PFSK-1 (cell line): ENCODE results near the gene PARD6G.

Source experiments
- FOXP2 ChIP-seq: optimal IDR thresholded peaks from 2 replicates; pipeline ENCODE3; 2011; ENCODE audit warnings: borderline replicate concordance, control low read depth, inconsistent platforms; ENCODE audit not compliant: insufficient read depth; ENCODE audit errors: extremely low read length, extremely low read depth
- POLR2AphosphoS5 ChIP-seq: IDR thresholded peaks from 2 replicates; pipeline ENCODE4 v1.6.1; 2012; ENCODE audit warnings: low read depth, mild to moderate bottlenecking, control low read depth, low read length, moderate library complexity
- SIN3A ChIP-seq: IDR thresholded peaks from 2 replicates; pipeline ENCODE4 v1.6.1; 2012; ENCODE audit warnings: mild to moderate bottlenecking, low read length, moderate library complexity, borderline replicate concordance; ENCODE audit not compliant: insufficient read depth
- TAF1 ChIP-seq: IDR thresholded peaks from 2 replicates; pipeline ENCODE4 v1.6.1; 2012; ENCODE audit warnings: low read length, control low read depth, borderline replicate concordance; ENCODE audit not compliant: insufficient read depth
- TF ChIP-seq, protein P1 (sequence below), 2 experiments: IDR thresholded peaks; 2 replicates each; pipeline versions ENCODE4 v1.6.1 to v1.8.0; 2011 to 2012; ENCODE audit warnings: low read depth in 2 of 2, low read length in 2 of 2, control low read depth in 1 of 2, inconsistent platforms in 1 of 2, mild to moderate bottlenecking in 1 of 2, moderate library complexity in 1 of 2; ENCODE audit not compliant: insufficient read depth in 1 of 2

DNA sequence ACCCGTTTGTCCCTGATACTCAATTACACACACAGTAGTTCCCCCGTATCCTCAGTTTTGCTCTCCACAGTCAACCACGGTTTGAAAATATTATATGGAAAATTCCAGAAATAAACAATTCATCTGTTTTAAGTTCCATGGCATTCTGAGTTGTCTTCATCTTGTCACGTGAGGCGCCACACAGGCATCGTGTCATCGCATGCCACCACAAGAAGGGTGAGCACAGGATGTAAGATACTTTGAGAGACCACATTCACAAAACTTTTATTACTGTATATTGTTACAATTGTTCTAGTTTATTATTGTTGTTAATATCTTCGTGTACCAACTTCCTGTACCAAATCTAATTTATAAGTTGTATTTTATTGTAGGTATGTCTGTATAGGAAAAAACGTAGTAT is 120.5 kb downstream of the PARD6G start:
- TF ChIP-seq, protein P1, sequence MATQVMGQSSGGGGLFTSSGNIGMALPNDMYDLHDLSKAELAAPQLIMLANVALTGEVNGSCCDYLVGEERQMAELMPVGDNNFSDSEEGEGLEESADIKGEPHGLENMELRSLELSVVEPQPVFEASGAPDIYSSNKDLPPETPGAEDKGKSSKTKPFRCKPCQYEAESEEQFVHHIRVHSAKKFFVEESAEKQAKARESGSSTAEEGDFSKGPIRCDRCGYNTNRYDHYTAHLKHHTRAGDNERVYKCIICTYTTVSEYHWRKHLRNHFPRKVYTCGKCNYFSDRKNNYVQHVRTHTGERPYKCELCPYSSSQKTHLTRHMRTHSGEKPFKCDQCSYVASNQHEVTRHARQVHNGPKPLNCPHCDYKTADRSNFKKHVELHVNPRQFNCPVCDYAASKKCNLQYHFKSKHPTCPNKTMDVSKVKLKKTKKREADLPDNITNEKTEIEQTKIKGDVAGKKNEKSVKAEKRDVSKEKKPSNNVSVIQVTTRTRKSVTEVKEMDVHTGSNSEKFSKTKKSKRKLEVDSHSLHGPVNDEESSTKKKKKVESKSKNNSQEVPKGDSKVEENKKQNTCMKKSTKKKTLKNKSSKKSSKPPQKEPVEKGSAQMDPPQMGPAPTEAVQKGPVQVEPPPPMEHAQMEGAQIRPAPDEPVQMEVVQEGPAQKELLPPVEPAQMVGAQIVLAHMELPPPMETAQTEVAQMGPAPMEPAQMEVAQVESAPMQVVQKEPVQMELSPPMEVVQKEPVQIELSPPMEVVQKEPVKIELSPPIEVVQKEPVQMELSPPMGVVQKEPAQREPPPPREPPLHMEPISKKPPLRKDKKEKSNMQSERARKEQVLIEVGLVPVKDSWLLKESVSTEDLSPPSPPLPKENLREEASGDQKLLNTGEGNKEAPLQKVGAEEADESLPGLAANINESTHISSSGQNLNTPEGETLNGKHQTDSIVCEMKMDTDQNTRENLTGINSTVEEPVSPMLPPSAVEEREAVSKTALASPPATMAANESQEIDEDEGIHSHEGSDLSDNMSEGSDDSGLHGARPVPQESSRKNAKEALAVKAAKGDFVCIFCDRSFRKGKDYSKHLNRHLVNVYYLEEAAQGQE (IDR thresholded peaks at IDR 0.05; ENCODE audit: insufficient read depth in 1 of 2, low read depth in 2 of 2, low read length in 2 of 2), result no peak
- no peak for TF ChIP-seq TAF1
- TF ChIP-seq POLR2AphosphoS5, result no peak
- no peak for TF ChIP-seq FOXP2
- TF ChIP-seq SIN3A, result no peak
